22Rv1 (cell line): ENCODE data around the gene SH3RF3.

Source experiments
- ZFX ChIP-seq: fragments of 450-650 bp; IDR thresholded peaks from 2 replicates; pipeline ENCODE4 v1.6.1; 2017; ENCODE audit warnings: antibody characterized with exemption, borderline replicate concordance
- TF ChIP-seq, protein P1 (sequence below): fragments of 450-650 bp; IDR thresholded peaks from 2 replicates; pipeline ENCODE4 v1.5.1; 2017; ENCODE audit warnings: mild to moderate bottlenecking

DNA sequence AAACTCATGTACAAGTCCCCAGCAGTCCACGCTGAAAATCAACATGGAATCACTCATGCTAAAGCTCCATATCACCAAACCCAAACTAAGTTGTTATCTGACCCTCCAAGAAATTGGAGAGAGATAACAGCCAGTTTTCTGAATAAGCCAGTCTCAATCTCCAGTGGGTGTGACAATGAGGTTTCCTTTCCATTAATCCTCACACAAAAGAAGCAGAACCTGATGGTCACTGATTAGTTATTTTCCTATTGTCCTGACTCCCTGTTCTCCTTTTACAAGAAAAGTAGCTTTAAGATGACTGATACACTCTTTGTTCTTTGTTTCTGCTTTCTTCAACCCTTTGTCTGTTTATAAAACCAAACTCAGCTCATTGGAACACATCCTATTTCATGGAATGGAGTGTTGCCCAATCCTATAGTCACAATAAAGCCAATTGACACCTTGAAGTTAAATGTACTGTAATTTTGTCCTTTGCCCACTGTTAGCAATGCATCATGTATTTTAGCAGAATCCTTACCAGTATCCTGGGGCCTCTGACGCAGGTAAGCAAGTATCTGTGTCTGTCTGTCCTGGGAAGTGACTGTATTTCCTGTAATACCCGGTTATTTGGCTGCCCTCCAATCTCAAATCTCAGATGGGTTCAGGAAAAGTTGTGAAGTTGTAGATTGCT is 30.6 kb upstream of the SH3RF3 start:
- no peak for TF ChIP-seq ZFX
- TF ChIP-seq, protein P1, sequence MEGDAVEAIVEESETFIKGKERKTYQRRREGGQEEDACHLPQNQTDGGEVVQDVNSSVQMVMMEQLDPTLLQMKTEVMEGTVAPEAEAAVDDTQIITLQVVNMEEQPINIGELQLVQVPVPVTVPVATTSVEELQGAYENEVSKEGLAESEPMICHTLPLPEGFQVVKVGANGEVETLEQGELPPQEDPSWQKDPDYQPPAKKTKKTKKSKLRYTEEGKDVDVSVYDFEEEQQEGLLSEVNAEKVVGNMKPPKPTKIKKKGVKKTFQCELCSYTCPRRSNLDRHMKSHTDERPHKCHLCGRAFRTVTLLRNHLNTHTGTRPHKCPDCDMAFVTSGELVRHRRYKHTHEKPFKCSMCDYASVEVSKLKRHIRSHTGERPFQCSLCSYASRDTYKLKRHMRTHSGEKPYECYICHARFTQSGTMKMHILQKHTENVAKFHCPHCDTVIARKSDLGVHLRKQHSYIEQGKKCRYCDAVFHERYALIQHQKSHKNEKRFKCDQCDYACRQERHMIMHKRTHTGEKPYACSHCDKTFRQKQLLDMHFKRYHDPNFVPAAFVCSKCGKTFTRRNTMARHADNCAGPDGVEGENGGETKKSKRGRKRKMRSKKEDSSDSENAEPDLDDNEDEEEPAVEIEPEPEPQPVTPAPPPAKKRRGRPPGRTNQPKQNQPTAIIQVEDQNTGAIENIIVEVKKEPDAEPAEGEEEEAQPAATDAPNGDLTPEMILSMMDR, result no peak
